Endothelial cell of umbilical vein (primary cell): ENCODE measurements around the gene SNRPA. TPM values are rescaled to one million over a fixed set of nuclear protein-coding genes. Genes with fewer than 3 reads are reported as not detected.

Experiments
- BruUV-seq: library from RNA; stranded (reverse); fragments of 400-500 nt; replicated peaks from 2 replicates; lab custom pipeline; 2021; lab: Mats Ljungman, UMichigan
- CTCF ChIA-PET: fragments of 300-600, 350-600 bp; sonication (Branson Sonifier 250); formaldehyde crosslinking; loops from one replicate; lab custom pipeline; 2021; ENCODE audit warnings: antibody characterized with exemption, inconsistent platforms; lab: Charles Lee
- POLR2A ChIA-PET: fragments of 300-600, 350-600 bp; sonication (Branson Sonifier 250); formaldehyde crosslinking; loops from one replicate; lab custom pipeline; 2021; ENCODE audit warnings: antibody characterized with exemption, inconsistent platforms; lab: Charles Lee
- DNase-seq: peaks from one replicate; pipeline ENCODE4 v3.0.0-alpha.2; 2011; ENCODE audit warnings: low read depth, low spot score
- FAIRE-seq: peaks from 2 replicates; lab custom pipeline; 2011; peaks lifted over from hg19 to GRCh38; lab: Jason Lieb, UNC
- H2AFZ ChIP-seq: 2 replicates; pipeline ENCODE4 v1.6.0; 2012; ENCODE audit warnings: low read depth, low read length, control low read depth, inconsistent platforms
- H3K27ac ChIP-seq: 2 replicates; pipeline ENCODE4 v1.5.1; 2011; ENCODE audit warnings: low read depth, mild to moderate bottlenecking, control low read depth, low read length, moderate library complexity; ENCODE audit not compliant: insufficient read depth
- H3K27me3 ChIP-seq, 2 experiments: 2 replicates each; pipeline versions ENCODE4 v1.6.0 to v1.6.1; 2011; ENCODE audit warnings: low read length in 2 of 2, mixed read lengths in 1 of 2; ENCODE audit not compliant: control insufficient read depth in 2 of 2, insufficient read depth in 2 of 2
- H3K36me3 ChIP-seq, 2 experiments: 2 replicates in 1 of 2; 3 replicates in 1 of 2; pipeline ENCODE4 v1.5.1; 2011; ENCODE audit warnings: low read length in 2 of 2, mild to moderate bottlenecking in 1 of 2, moderate library complexity in 1 of 2; ENCODE audit not compliant: control insufficient read depth in 2 of 2, insufficient read depth in 2 of 2; ENCODE audit errors: extremely low read depth in 1 of 2
- H3K4me1 ChIP-seq: 3 replicates; pipeline ENCODE4 v1.5.1; 2011; ENCODE audit warnings: mild to moderate bottlenecking, low read length; ENCODE audit not compliant: control insufficient read depth, insufficient read depth; ENCODE audit errors: extremely low read depth
- H3K4me2 ChIP-seq: 2 replicates; pipeline ENCODE4 v1.6.1; 2011; ENCODE audit warnings: low read length, control low read depth, mixed read lengths; ENCODE audit not compliant: insufficient read depth
- H3K4me3 ChIP-seq, 3 experiments: fragments of 200-600 bp in 1 of 3; sonication (generic), shearing (Covaris generic) in 1 of 3; replicated peaks in 1 of 3; 2 replicates each; pipeline ENCODE4 v1.5.1; 2011 to 2016; ENCODE audit warnings: control low read depth in 3 of 3, low read length in 3 of 3, mild to moderate bottlenecking in 2 of 3, inconsistent platforms in 1 of 3, low read depth in 1 of 3, moderate library complexity in 1 of 3; ENCODE audit not compliant: insufficient read depth in 1 of 3
- H3K79me2 ChIP-seq: 2 replicates; pipeline ENCODE4 v1.6.0; 2012; ENCODE audit warnings: low read length, inconsistent platforms; ENCODE audit not compliant: control insufficient read depth, insufficient read depth
- H3K9ac ChIP-seq: replicated peaks from 2 replicates; pipeline ENCODE3; 2011; ENCODE audit warnings: low read length, control low read depth; ENCODE audit not compliant: insufficient read depth; ENCODE audit errors: extremely low read depth
- H3K9me1 ChIP-seq: replicated peaks from 3 replicates; pipeline ENCODE4 v1.6.0; 2011; ENCODE audit warnings: mild to moderate bottlenecking, low read length; ENCODE audit not compliant: control insufficient read depth, insufficient read depth; ENCODE audit errors: extremely low read depth
- H3K9me3 ChIP-seq: replicated peaks from 2 replicates; pipeline ENCODE4 v1.5.1; 2012; ENCODE audit warnings: low read length, inconsistent platforms; ENCODE audit not compliant: control insufficient read depth, insufficient read depth
- H4K20me1 ChIP-seq: replicated peaks from 2 replicates; pipeline ENCODE3; 2011; ENCODE audit warnings: mild to moderate bottlenecking, low read length; ENCODE audit not compliant: control insufficient read depth, insufficient read depth; ENCODE audit errors: extremely low read depth
- EZH2 ChIP-seq: IDR thresholded peaks from 2 replicates; pipeline ENCODE4 v1.6.1; 2012; ENCODE audit warnings: borderline replicate concordance, low read depth, mild to moderate bottlenecking, moderate library complexity, low read length, inconsistent platforms; ENCODE audit not compliant: severe bottlenecking
- FOS ChIP-seq: IDR thresholded peaks from 2 replicates; pipeline ENCODE4 v1.6.1; 2011; ENCODE audit warnings: mild to moderate bottlenecking, low read length, moderate library complexity, borderline replicate concordance; ENCODE audit not compliant: insufficient read depth
- JUN ChIP-seq: IDR thresholded peaks from 2 replicates; pipeline ENCODE4 v1.6.1; 2011; ENCODE audit warnings: borderline replicate concordance, low read depth; ENCODE audit not compliant: insufficient read length, insufficient read depth
- MYC ChIP-seq: IDR thresholded peaks from one replicate; pipeline ENCODE4 v1.6.1; 2011; ENCODE audit warnings: mild to moderate bottlenecking, low read depth, low read length
- POLR2A ChIP-seq: IDR thresholded peaks from 2 replicates; pipeline ENCODE4 v1.6.1; 2012; ENCODE audit warnings: low read depth, mild to moderate bottlenecking, control low read depth, low read length
- POLR2AphosphoS5 ChIP-seq: IDR thresholded peaks from 2 replicates; pipeline ENCODE4 v1.6.1; 2012; ENCODE audit warnings: low read depth, mild to moderate bottlenecking, control low read depth, low read length, moderate library complexity; ENCODE audit not compliant: insufficient read depth
- dilution Hi-C: fragments of 300-500 bp; cut with MboI; formaldehyde crosslinking; loops from one replicate; pipeline ENCODE4 v1.15.0; 2019; ENCODE audit warnings: low sequenced_read_pairs; ENCODE audit not compliant: extremely low pct_ligation_motif_present
- intact Hi-C: fragments of 100-400 bp; cut with micrococcal nuclease; formaldehyde crosslinking; loops from one replicate; pipeline ENCODE4 v1.10.0; 2022
- polyA plus RNA-seq, 4 experiments: library from polyadenylated mRNA; depleted of rRNA in 3 of 4; stranded (reverse) in 3 of 4; unstranded in 1 of 4; fragments of >200 nt; gene quantifications; 2 replicates each; pipeline versions ENCODE4 v1.2.1 to v1.2.3, GENCODE V29; 2011 to 2012; ENCODE audit warnings: missing spikeins in 1 of 4
- total RNA-seq: library from RNA; stranded (reverse); gene quantifications from 2 replicates; pipeline ENCODE4 v1.2.3, GENCODE V29; 2021
- TF ChIP-seq, protein P1 (sequence below), 2 donors: IDR thresholded peaks; 1 replicate in 1 of 2; 2 replicates in 1 of 2; pipeline ENCODE4 v1.5.1; 2011; ENCODE audit warnings: low read length in 2 of 2, mild to moderate bottlenecking in 2 of 2, moderate library complexity in 2 of 2, control low read depth in 1 of 2, inconsistent platforms in 1 of 2, low read depth in 1 of 2; ENCODE audit not compliant: insufficient read depth in 1 of 2; ENCODE audit errors: extremely low read depth in 1 of 2
- TF ChIP-seq, protein P2 (sequence below): IDR thresholded peaks from 2 replicates; pipeline ENCODE4 v1.6.1; 2011; ENCODE audit not compliant: insufficient read depth, insufficient read length

SNRPA gene
- total and polyA plus RNA-seq, 2 donors (not counting 3 experiments of a cell fraction or from before 2014, with no cell fraction given) = 84.6 to 131 TPM

DNA sequence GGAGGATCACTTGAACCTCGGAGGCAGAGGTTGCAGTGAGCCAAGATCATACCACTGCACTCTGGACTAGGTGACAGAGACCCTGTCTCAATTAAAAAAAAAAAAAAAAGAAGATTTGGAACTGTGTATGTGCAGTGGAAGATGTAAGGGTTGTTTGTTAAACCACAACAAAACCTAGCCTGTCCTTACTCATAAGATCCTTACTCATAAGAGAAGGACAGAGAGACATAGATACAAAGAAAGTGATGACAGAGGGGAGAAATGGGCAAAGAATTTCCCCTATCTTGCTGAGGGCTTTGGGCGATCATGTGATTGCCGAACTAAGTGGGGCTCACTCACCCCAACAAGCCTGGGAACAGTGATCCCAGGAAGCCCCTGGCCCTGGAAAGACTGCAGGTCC, 26.1 kb upstream of the SNRPA start:
- Histone ChIP-seq H3K9me1 (no peaks in the 10 kb centered on the region), H3K27me3 (no peaks in the 10 kb centered on the region), H3K36me3 (peaks cover 4 to 12% of the 10 kb centered on the region in 2 experiments), H2AFZ (no peak overlapping the region), H3K27ac (no peak overlapping the region), H3K4me3 (no peak overlapping the region), H4K20me1 (no peaks in the 10 kb centered on the region), H3K9ac (no peak overlapping the region), H3K4me2 (no peak overlapping the region), H3K9me3 (no peaks in the 10 kb centered on the region), H3K4me1 (peaks cover 28% of the 10 kb centered on the region), H3K79me2 (peaks cover 31% of the 10 kb centered on the region)
- CTCF ChIA-PET = interaction anchor here (0.9 to 1.1 kb wide), 3 partner anchors 20 to 74 kb away, joined by 3 read pairs; partner anchors contain the start of genes EGLN2 and RAB4B
- TF ChIP-seq EZH2 (no peak), FOS (no peak), MYC (no peak), POLR2AphosphoS5 (no peak), JUN (no peak), POLR2A (no peak)
- TF ChIP-seq, protein P1, sequence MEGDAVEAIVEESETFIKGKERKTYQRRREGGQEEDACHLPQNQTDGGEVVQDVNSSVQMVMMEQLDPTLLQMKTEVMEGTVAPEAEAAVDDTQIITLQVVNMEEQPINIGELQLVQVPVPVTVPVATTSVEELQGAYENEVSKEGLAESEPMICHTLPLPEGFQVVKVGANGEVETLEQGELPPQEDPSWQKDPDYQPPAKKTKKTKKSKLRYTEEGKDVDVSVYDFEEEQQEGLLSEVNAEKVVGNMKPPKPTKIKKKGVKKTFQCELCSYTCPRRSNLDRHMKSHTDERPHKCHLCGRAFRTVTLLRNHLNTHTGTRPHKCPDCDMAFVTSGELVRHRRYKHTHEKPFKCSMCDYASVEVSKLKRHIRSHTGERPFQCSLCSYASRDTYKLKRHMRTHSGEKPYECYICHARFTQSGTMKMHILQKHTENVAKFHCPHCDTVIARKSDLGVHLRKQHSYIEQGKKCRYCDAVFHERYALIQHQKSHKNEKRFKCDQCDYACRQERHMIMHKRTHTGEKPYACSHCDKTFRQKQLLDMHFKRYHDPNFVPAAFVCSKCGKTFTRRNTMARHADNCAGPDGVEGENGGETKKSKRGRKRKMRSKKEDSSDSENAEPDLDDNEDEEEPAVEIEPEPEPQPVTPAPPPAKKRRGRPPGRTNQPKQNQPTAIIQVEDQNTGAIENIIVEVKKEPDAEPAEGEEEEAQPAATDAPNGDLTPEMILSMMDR (IDR thresholded peaks at IDR 0.05; ENCODE audit: extremely low read depth in 1 of 2, insufficient read depth in 1 of 2, low read depth in 1 of 2, low read length in 2 of 2) = no peak
- TF ChIP-seq, protein P2, sequence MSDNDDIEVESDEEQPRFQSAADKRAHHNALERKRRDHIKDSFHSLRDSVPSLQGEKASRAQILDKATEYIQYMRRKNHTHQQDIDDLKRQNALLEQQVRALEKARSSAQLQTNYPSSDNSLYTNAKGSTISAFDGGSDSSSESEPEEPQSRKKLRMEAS = no peak
- POLR2A ChIA-PET = no interaction called here
- dilution Hi-C loops = no loop called here
- BruUV-seq = no TSS peak
- intact Hi-C loops = no loop called here
- no peak for FAIRE-seq
- DNase-seq = no peak
